Mesothelial cell of epicardium (in vitro differentiated cells): ENCODE measurements around the gene EZR. TPM values are rescaled to one million over a fixed set of nuclear protein-coding genes. Genes with fewer than 3 reads are reported as not detected.
"Not testable (repeated sequence)": the region's sequence is repeated elsewhere in the genome, so short reads cannot be mapped to it uniquely, and the experiment has no call there.

ENCODE experiments used
- DNase-seq, 2 experiments: peaks; one replicate each; pipeline ENCODE4 v3.0.0; 2021; ENCODE audit warnings: low spot score in 2 of 2; ENCODE audit not compliant: unreplicated experiment in 2 of 2
- H3K27ac Mint-ChIP-seq: 2 replicates; pipeline ENCODE4 v1.8.0; 2021; ENCODE audit warnings: mixed read lengths
- H3K27me3 Mint-ChIP-seq: 2 replicates; pipeline ENCODE4 v1.8.0; 2021; ENCODE audit warnings: low read depth, mixed read lengths
- H3K36me3 Mint-ChIP-seq: 2 replicates; pipeline ENCODE4 v1.8.0; 2021; ENCODE audit warnings: mixed read lengths
- H3K4me1 Mint-ChIP-seq: 2 replicates; pipeline ENCODE4 v1.8.0; 2021; ENCODE audit warnings: mixed read lengths
- H3K4me3 Mint-ChIP-seq: 2 replicates; pipeline ENCODE4 v1.8.0; 2021; ENCODE audit warnings: mild to moderate bottlenecking, moderate library complexity, mixed read lengths
- H3K9me3 Mint-ChIP-seq: 2 replicates; pipeline ENCODE4 v1.8.0; 2021; ENCODE audit warnings: mixed read lengths
- total RNA-seq: library from RNA; stranded (reverse); gene quantifications from 3 replicates; pipeline ENCODE4 v1.2.1, GENCODE V29; 2021
- TF ChIP-seq, protein P1 (sequence below): fragments of 200-600 bp; sonication (generic); IDR thresholded peaks from one replicate; pipeline ENCODE4 v1.5.0; 2021; ENCODE audit warnings: antibody characterized with exemption; ENCODE audit not compliant: unreplicated experiment

The EZR gene
- total RNA-seq, 1 donor from 2014 or later = 195 TPM

DNA sequence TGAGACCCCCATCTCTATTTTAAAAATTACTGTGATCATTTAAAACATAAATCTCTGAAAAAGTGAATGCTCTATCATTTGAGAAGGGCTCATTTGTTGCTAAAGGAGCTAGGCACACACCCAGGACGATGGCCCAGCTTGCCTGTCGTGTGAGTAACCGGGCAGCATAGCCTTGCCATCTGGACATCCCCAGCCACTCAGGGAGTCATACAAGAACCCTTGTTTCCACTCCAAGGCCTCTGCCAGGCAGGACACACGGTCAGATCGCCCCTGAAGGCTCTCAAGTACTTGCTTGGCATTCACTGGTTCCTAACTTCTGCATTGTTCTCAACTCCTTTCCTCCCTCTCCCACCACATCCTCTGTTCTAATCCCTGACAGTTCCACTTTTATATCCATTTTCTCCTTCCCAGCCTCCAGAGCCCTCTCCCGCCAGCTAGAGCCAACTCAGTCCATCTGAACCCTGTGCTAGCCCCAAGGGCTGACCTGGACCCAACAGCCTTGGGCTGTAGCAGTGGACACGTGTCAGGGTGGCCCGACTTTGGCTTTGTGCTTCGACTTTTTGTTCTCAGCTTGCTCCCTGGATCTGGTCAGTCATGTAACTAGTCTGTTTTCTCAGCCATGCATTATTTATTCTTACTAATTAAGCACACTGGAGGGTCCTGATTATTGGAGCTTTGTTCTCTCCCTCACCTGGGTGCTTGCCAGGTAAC is 15.7 kb upstream of the EZR start:
- H3K4me3 Mint-ChIP-seq = no peak overlapping the region
- H3K9me3 Mint-ChIP-seq = peaks cover 3% of the 10 kb centered on the region
- H3K36me3 Mint-ChIP-seq = no peaks in the 10 kb centered on the region
- TF ChIP-seq, protein P1, sequence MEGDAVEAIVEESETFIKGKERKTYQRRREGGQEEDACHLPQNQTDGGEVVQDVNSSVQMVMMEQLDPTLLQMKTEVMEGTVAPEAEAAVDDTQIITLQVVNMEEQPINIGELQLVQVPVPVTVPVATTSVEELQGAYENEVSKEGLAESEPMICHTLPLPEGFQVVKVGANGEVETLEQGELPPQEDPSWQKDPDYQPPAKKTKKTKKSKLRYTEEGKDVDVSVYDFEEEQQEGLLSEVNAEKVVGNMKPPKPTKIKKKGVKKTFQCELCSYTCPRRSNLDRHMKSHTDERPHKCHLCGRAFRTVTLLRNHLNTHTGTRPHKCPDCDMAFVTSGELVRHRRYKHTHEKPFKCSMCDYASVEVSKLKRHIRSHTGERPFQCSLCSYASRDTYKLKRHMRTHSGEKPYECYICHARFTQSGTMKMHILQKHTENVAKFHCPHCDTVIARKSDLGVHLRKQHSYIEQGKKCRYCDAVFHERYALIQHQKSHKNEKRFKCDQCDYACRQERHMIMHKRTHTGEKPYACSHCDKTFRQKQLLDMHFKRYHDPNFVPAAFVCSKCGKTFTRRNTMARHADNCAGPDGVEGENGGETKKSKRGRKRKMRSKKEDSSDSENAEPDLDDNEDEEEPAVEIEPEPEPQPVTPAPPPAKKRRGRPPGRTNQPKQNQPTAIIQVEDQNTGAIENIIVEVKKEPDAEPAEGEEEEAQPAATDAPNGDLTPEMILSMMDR = no peak
- peaks cover 42% of the 10 kb centered on the region for H3K4me1 Mint-ChIP-seq
- H3K27me3 Mint-ChIP-seq = no peaks in the 10 kb centered on the region
- H3K27ac Mint-ChIP-seq = peak overlapping the region; percentile 68
- DNase-seq = no peak

DNA sequence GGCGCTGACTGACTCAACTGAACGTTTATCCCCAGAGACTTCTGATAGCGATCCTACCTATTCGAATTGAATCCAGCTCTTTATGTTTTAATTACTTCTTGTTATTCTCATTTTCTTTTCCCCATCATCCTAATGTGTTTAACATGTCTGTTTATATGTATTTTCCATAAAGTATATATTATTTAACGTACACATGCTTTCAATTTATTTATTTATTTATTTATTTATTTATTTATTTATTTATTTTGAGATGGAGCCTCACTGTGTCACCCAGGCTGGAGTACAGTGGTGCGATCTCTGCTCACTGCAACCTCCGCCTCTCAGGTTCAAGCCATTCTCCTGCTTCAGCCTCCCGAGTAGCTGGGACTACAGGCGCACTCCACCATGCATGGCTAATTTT is 13.6 kb upstream of the EZR start:
- not testable (repeated sequence) for H3K4me3 Mint-ChIP-seq, H3K27ac Mint-ChIP-seq, DNase-seq, H3K9me3 Mint-ChIP-seq, H3K27me3 Mint-ChIP-seq, H3K36me3 Mint-ChIP-seq
- H3K4me1 Mint-ChIP-seq = peaks cover 30% of the 10 kb centered on the region

DNA sequence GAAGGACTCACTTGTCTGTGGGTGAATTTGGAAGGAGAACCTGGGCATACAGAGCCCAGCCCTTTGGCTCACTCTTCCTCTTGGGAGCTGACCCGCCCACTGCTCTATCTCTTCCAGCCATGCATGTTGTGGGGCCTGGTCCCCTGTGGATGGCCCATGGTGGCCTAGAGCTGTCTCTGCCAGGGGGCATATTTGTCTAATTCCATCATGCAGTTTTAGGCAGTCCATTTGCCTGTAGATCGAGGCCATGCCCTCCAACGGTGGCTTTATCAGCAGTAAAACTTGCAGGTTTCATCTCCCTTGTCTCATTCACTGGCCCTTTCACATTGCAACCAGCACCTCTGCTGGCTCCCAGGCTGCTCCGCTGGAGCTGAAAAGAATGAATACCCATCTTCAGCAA is 12.9 kb upstream of the EZR start:
- TF ChIP-seq, protein P1 = no peak
- Mint-ChIP-seq H3K27ac (no peak overlapping the region), H3K36me3 (no peaks in the 10 kb centered on the region), H3K27me3 (no peaks in the 10 kb centered on the region), H3K4me3 (no peak overlapping the region), H3K9me3 (peaks cover 3% of the 10 kb centered on the region), H3K4me1 (peaks cover 29% of the 10 kb centered on the region)
- no peak for DNase-seq

DNA sequence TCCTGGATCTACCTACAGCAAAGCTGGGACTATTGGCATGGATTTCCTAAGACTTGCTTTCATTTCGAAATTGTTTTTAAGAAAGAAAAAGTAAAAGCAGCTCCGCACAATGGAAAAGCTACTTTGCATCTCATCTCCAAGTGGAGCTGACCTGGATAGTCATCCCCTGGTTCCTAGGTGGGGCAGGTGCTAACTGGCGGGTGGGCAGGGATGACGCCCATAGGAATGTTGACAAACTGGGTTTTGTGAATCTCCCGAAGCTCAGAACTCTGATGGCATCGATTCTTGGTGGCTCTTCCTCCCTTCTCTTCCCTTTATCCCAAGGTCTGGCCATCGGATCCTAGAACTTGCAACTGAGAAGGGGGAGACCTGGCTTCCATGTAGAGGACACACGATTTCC is 12.4 kb upstream of the EZR start:
- Mint-ChIP-seq H3K36me3 (no peaks in the 10 kb centered on the region), H3K9me3 (peaks cover 3% of the 10 kb centered on the region), H3K4me3 (no peak overlapping the region), H3K27me3 (no peaks in the 10 kb centered on the region), H3K27ac (no peak overlapping the region), H3K4me1 (peaks cover 28% of the 10 kb centered on the region)
- TF ChIP-seq, protein P1 = no peak
- no peak for DNase-seq

DNA sequence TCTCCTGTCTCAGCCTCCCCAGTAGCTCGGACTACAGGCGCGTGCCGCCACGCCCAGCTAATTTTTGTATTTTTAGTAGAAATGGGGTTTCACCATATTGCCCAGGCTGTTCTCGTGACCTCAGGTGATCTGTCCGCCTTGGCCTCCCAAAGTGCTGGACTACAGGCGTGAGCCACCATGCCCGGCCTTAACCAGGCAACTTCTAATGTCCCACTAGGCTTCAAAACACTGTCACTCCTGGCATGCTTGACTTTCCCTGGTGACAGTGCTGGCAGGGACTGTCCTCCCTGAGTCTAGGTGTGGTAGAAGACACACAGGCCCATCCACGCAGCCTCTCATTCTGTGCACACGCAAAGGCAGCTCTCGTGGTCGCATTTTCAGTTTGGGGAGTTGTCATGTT is 11.6 kb upstream of the EZR start:
- Mint-ChIP-seq H3K4me1 (peaks cover 30% of the 10 kb centered on the region), H3K27me3 (no peaks in the 10 kb centered on the region), H3K9me3 (peaks cover 3% of the 10 kb centered on the region), H3K27ac (no peak overlapping the region), H3K36me3 (no peaks in the 10 kb centered on the region), H3K4me3 (no peak overlapping the region)
- DNase-seq = no peak
- TF ChIP-seq, protein P1 = no peak

DNA sequence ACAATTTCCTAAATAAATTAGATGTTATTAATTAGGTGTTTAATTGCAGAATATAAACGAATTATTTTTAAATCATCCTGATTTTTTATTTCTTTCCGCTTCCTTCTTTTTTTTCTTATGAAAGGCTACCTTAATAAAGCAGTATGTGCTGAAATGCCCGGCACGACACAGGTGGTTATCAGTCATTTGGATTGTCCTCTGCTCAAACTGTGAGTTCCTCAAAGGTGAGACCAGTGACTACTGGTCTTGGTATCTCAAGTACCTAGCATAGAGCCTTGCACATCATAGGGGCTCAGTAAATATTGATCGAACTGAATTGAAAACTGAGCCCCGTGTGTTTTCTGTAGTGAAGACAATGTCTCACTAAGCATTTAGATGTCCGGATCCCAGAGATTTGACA is 9.6 kb upstream of the EZR start:
- no peaks in the 10 kb centered on the region for H3K27me3 Mint-ChIP-seq
- DNase-seq = no peak
- H3K4me3 Mint-ChIP-seq = no peak overlapping the region
- peaks cover 26% of the 10 kb centered on the region for H3K4me1 Mint-ChIP-seq
- H3K36me3 Mint-ChIP-seq = no peaks in the 10 kb centered on the region
- TF ChIP-seq, protein P1 = no peak
- H3K27ac Mint-ChIP-seq = no peak overlapping the region
- peaks cover 1% of the 10 kb centered on the region for H3K9me3 Mint-ChIP-seq
